Adrenal gland (tissue), 12 donors: ENCODE results near the gene VCAM1. TPM values are rescaled to one million over a fixed set of nuclear protein-coding genes. Genes with fewer than 3 reads are reported as not detected.
A peak's percentile ranks its signal among the peaks of the same experiment; 100 is the strongest.

ENCODE experiments used
- DNase-seq, 7 donors: peaks; one replicate each; pipeline ENCODE4 v3.0.0-alpha.2; 2019 to 2020
- H3K27ac ChIP-seq, 5 donors: fragments of 200-600 bp; sonication (generic) in 4 of 5; 1 replicate in 3 of 5; 2 replicates in 2 of 5; pipeline versions ENCODE4 v1.5.1 to v1.8.0; 2016 to 2020; ENCODE audit warnings: mild to moderate bottlenecking in 1 of 5
- H3K27me3 ChIP-seq: fragments of 200-600 bp; 2 replicates; pipeline ENCODE4 v1.8.0; 2021
- H3K36me3 ChIP-seq, 2 donors: fragments of 200-600 bp; replicated peaks in 1 of 2; 1 replicate in 1 of 2; 2 replicates in 1 of 2; pipeline versions ENCODE4 v1.5.1 to v1.8.0; 2018 to 2022
- H3K4me1 ChIP-seq, 2 donors: fragments of 200-600 bp; replicated peaks in 1 of 2; 1 replicate in 1 of 2; 2 replicates in 1 of 2; pipeline versions ENCODE4 v1.5.1 to v1.8.0; 2018 to 2021
- H3K4me3 ChIP-seq, 4 donors: fragments of 200-600 bp; sonication (generic) in 3 of 4; one replicate each; pipeline ENCODE4 v1.5.1; 2016 to 2018
- H3K9me3 ChIP-seq, 3 donors: fragments of 200-600 bp; sonication (generic) in 1 of 3; replicated peaks in 1 of 3; 1 replicate in 2 of 3; 2 replicates in 1 of 3; pipeline versions ENCODE4 v1.5.1 to v1.8.0; 2016 to 2021
- CTCF ChIP-seq, 6 experiments: fragments of 450-650 bp in 4 of 6; fragments of 200-600 bp in 2 of 6; sonication (generic) in 1 of 6; IDR thresholded peaks; 1 replicate in 5 of 6; 2 replicates in 1 of 6; pipeline versions ENCODE4 v1.5.1 to v1.8.0; 2016 to 2021; ENCODE audit warnings: antibody characterized with exemption in 6 of 6, mild to moderate bottlenecking in 2 of 6, moderate library complexity in 1 of 6
- POLR2A ChIP-seq, 2 donors: fragments of 450-650 bp; IDR thresholded peaks; one replicate each; pipeline ENCODE4 v1.6.1; 2017; ENCODE audit warnings: antibody characterized with exemption in 2 of 2, mild to moderate bottlenecking in 2 of 2, moderate library complexity in 1 of 2
- WGBS, 4 donors: extraction: QIAGEN DNeasy Blood & Tissue Kit in 2 of 4; methylation state at CpG; one replicate each; pipeline versions ENCODE4 v1.1.5 to v1.1.7; 2013 to 2017; 5-methylcytosine and 5-hydroxymethylcytosine counted together
- intact Hi-C, 2 donors: fragments of 100-400 bp; cut with DNase I; formaldehyde crosslinking; loops; one replicate each; pipeline versions ENCODE4 v1.14.1 to v1.15.0; 2022 to 2023
- polyA plus RNA-seq, 3 donors: library from polyadenylated mRNA; stranded (reverse); fragments of 200-250 nt in 2 of 3; fragments of 350-450 nt in 1 of 3; fragmentation: Illumina TruSeq in 1 of 3; extraction: RNeasy Lipid Tissue Mini Kit (QIAGEN cat#74804) in 1 of 3; gene quantifications; one replicate each; pipeline ENCODE4 v1.2.3, GENCODE V29; 2013 to 2014
- total RNA-seq, 9 donors: library from RNA; depleted of rRNA in 4 of 9; stranded (reverse); fragments of >200 nt in 4 of 9; fragments of 120-200 nt in 1 of 9; fragmentation: NEBNext Ultra II Directional in 1 of 9; extraction: Animal tissue kit (Norgen Biotek cat#: 25700) in 1 of 9; gene quantifications; one replicate each; pipeline versions ENCODE4 v1.1.0 to v1.2.4, GENCODE V29; 2013 to 2023
- donor health status: healthy with polysubstance abuse.
- donor health status: Bipolar disorder and iron deficiency.
- donor health status: DM: yes; HTN: yes; CAD: no.
- donor health status: DM: no; HTN: no; CAD: no.
- donor health status: DM: no; HTN: no; CAD: no.
- donor health status: DM: yes; HTN: yes; CAD: no.

VCAM1 gene
- total and polyA plus RNA-seq, 12 donors: 32.3 to 233 (median 78.3) TPM

- DNase-seq: no peak
- WGBS, 4 donors: 57 to 75% (median 63%) methylated on average over 2 of the region's 2 CpGs
- TF ChIP-seq CTCF (IDR thresholded peaks at IDR 0.05) (no peak), POLR2A (IDR thresholded peaks at IDR 0.05) (no peak)
- H3K9me3 ChIP-seq: no peaks in the 10 kb centered on the region
- no peaks in the 10 kb centered on the region for H3K27me3 ChIP-seq
- no peak overlapping the region for H3K4me3 ChIP-seq
- no peak overlapping the region for H3K27ac ChIP-seq
- H3K36me3 ChIP-seq: no peaks in the 10 kb centered on the region
- intact Hi-C loops: loop anchor here in 1 of 2 donors (10.0 kb wide), 1 partner anchor 59 kb away; no protein-coding TSS in a partner anchor
- peaks cover 30 to 45% of the 10 kb centered on the region in 2 donors for H3K4me1 ChIP-seq
Observed at GRCh38 chr1:100703716-100704115, 15.8 kb upstream of the VCAM1 start.

GRCh38 chr1:100704473-100704872 lies 15.1 kb upstream of the VCAM1 start:
- H3K27me3 ChIP-seq: no peaks in the 10 kb centered on the region
- no peak overlapping the region for H3K27ac ChIP-seq
- 89 to 93% (median 90%) methylated on average over 3 of the region's 3 CpGs for WGBS, 4 donors
- H3K4me3 ChIP-seq: no peak overlapping the region
- TF ChIP-seq POLR2A (IDR thresholded peaks at IDR 0.05) (no peak), CTCF (IDR thresholded peaks at IDR 0.05) (no peak)
- no peak for DNase-seq
- H3K9me3 ChIP-seq: no peaks in the 10 kb centered on the region
- intact Hi-C loops: loop anchor here in 1 of 2 donors (10.0 kb wide), 1 partner anchor 60 kb away; no protein-coding TSS in a partner anchor
- H3K36me3 ChIP-seq: no peaks in the 10 kb centered on the region
- peaks cover 30 to 51% of the 10 kb centered on the region in 2 donors for H3K4me1 ChIP-seq

GRCh38 chr1:100706296-100706695 lies 13.2 kb upstream of the VCAM1 start:
- H3K4me1 ChIP-seq: peaks cover 30 to 51% of the 10 kb centered on the region in 2 donors
- H3K36me3 ChIP-seq: no peaks in the 10 kb centered on the region
- 45 to 80% (median 73%) methylated on average over 1 of the region's 1 CpG for WGBS, 4 donors
- no peak overlapping the region for H3K4me3 ChIP-seq
- intact Hi-C loops: loop anchor here in 1 of 2 donors (10.0 kb wide), 1 partner anchor 61 kb away; no protein-coding TSS in a partner anchor
- no peaks in the 10 kb centered on the region for H3K27me3 ChIP-seq
- H3K9me3 ChIP-seq: no peaks in the 10 kb centered on the region
- TF ChIP-seq CTCF (IDR thresholded peaks at IDR 0.05) (no peak), POLR2A (IDR thresholded peaks at IDR 0.05) (no peak)
- peak overlapping the region in 3 of 5 donors; percentile 23 to 57 (median 51) for H3K27ac ChIP-seq
- DNase-seq: no peak

GRCh38 chr1:100706856-100707255 lies 12.7 kb upstream of the VCAM1 start:
- H3K36me3 ChIP-seq: no peaks in the 10 kb centered on the region
- DNase-seq: no peak
- no peaks in the 10 kb centered on the region for H3K9me3 ChIP-seq
- H3K27ac ChIP-seq: peak overlapping the region in 3 of 5 donors; percentile 41 to 57 (median 51)
- WGBS, 4 donors: 37 to 50% (median 45%) methylated on average over 1 of the region's 1 CpG
- intact Hi-C loops: loop anchor here in 1 of 2 donors (10.0 kb wide), 1 partner anchor 62 kb away; no protein-coding TSS in a partner anchor
- H3K4me1 ChIP-seq: peaks cover 30 to 51% of the 10 kb centered on the region in 2 donors
- no peak for TF ChIP-seq POLR2A (IDR thresholded peaks at IDR 0.05)
- H3K27me3 ChIP-seq: no peaks in the 10 kb centered on the region
- H3K4me3 ChIP-seq: no peak overlapping the region
